ENCODE results near the gene ENDOU.

The ENDOU gene

GRCh38 chr12:47725091-47725772 is at the start of gene ENDOU:
Gene ENDOU, minus strand, starts transcription at chr12:47725490. Its CDS starts 77 bp downstream, at chr12:47725413.
- DNase-seq (ENCODE audit: low read depth in 3 of 3, low spot score in 1 of 3): no peak

- DNase-seq (ENCODE audit: low read depth in 3 of 3, low spot score in 1 of 3): no peak
Measured at GRCh38 chr12:47774663-47775062, 49.4 kb upstream of the ENDOU start.

GRCh38 chr12:47773858-47774580 is 48.7 kb upstream of the ENDOU start:
- no peak for DNase-seq (ENCODE audit: low read depth in 3 of 3, low spot score in 1 of 3)

GRCh38 chr12:47773062-47773857 is 48.0 kb upstream of the ENDOU start, which contains the start of gene SLC48A1:
Gene SLC48A1, plus strand, starts transcription at chr12:47773238. Its CDS starts 67 bp downstream, at chr12:47773305.
- DNase-seq (ENCODE audit: low read depth in 3 of 3, low spot score in 1 of 3): peak; percentile 13 to 61 (median 52)

GRCh38 chr12:47772738-47773061 is 47.4 kb upstream of the ENDOU start:
- DNase-seq (ENCODE audit: low read depth in 3 of 3, low spot score in 1 of 3): no peak

- DNase-seq (ENCODE audit: low read depth in 3 of 3, low spot score in 1 of 3): no peak
Measured at GRCh38 chr12:47772094-47772660, 46.9 kb upstream of the ENDOU start.

DNA sequence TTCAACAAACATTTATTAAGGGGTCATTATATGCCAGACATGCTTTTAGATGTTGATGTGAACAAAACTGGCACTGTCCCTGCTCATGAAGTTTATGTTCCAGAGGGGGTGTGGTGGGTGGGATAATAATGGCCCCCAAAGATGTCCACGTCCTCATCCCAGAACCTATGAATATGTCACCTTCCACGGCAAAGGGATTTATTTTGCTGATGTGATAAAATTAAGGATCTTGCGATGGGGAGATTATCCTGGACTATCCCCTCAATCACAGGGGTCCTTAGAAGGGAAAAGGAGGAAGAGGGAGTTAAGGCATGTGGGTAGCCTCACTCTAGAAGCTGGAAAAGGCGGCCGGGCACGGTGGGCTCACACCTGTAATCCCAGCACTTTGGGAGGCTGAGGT is 46.0 kb upstream of the ENDOU start:
- DNase-seq (ENCODE audit: low read depth in 3 of 3, low spot score in 1 of 3): no peak

- DNase-seq (ENCODE audit: low read depth in 3 of 3, low spot score in 1 of 3): no peak
Measured at GRCh38 chr12:47770086-47770726, 44.9 kb upstream of the ENDOU start.

- no peak for DNase-seq (ENCODE audit: low read depth in 3 of 3, low spot score in 1 of 3)
Measured at GRCh38 chr12:47769234-47770085, 44.2 kb upstream of the ENDOU start.

- no peak for DNase-seq (ENCODE audit: low read depth in 3 of 3, low spot score in 1 of 3)
Measured at GRCh38 chr12:47768323-47768811, 43.1 kb upstream of the ENDOU start.

DNA sequence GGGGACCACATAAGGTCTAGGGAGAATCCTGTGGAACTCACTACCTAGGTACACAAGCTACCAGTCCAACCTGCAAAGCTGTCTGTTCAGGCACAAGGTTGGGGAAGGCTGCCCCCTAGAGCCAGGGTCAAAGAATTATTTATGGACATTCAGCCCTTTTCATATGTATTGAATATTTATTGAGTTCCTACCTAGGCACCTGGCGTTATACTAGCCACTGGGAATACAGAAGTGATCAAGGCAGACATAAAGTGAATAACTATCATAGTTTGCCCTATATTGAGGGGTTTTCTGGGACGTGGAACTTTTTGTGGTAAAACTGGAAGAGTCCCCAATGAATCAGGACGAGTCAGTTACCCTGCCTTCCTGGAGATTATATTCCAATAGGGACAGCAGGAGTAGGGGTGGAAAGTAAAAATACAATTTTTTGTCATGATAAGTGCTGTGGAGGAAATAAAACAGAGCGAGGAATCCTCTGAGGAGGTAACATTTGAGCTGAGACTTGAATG is 42.0 kb upstream of the ENDOU start:
- DNase-seq (ENCODE audit: low read depth in 3 of 3, low spot score in 1 of 3): peak; percentile 42 to 55 (median 51)

GRCh38 chr12:47766502-47767215 is 41.4 kb upstream of the ENDOU start:
- no peak for DNase-seq (ENCODE audit: low read depth in 3 of 3, low spot score in 1 of 3)

DNA sequence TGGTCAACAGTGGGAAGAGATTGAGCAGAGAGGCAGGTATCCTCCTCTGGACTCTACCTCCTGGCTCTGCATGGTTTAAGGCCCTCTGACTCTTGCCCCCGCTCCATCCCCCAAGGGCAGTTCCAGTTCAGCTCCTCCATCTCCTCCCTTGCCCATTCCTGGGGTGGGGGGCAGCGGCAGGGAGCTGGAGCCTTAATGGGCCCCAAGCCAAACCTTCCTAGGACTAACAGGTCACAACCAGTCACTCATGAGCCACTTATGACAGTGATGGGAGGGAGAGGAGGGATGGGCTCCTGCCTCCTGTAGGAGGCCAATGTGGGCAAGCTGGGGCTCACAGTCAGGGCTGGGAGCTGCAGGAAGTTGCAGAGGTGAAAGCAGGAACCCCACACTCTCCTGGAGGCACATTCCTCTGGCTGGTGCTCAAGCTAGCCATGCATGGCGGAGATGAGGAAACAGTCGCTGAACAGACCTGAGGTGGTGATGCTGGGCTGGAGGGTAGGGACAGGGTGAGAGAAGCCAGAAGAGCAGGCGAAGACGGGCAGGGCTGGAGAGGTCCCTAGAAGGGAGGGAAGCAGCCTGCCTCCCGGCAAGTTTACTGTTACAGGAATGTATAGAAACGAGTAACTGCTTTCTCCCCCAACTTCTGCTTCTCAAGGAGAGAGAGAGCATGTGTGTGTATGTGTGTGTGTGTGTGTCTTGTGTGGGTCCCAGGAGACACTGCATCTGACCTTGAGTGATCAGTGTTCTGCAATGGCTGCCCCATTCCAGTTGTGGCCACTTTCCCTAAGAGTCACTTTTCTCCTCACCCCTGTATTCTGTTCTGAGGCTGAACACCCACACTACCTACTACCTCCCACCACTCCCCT is 38.4 kb upstream of the ENDOU start:
- DNase-seq (ENCODE audit: low read depth in 3 of 3, low spot score in 1 of 3): no peak

- no peak for DNase-seq (ENCODE audit: low read depth in 3 of 3, low spot score in 1 of 3)
Measured at GRCh38 chr12:47762850-47763465, 37.7 kb upstream of the ENDOU start.

DNA sequence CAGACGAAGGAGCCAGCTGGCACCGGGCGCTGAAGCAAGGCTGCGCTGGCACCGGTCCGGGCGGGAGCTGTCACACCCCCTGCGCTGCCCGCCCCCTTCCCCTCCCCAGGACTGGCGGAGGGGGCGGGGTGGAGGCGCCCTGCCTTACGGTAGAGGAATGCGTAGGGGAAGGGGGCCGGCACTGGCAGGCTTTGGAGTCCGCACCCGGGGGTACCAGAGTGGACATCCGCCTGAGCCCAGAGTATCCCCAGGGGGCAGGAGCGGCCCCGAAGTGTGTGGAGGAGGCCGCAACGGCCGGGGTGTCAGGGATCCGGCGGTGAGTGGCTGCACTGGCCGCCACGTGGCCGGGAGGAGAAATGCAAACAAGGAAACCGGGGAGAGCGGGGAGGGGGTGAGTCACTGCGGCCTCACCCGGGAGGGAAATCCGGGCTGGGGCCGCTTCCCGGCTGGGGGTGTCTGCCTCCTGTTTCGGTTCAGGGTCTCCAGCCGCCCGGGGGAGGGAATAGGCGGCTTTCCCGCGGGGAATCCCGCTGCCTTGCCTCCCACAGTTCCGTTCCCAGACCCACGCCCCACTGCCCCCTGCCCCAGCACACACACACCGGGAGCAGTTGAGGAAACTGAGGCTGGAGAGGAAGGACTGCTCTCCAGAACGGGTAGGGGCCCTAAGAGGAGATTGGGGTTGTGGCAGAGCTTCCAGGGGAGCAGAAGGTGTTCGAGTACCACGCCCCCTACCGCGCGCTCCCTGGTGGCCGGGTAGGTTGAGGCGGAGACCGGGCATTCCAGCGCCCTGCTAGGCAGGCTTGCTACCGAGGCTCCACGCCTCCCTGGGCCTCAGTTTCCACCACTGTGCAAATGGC is 33.8 kb upstream of the ENDOU start, which contains the start of gene RAPGEF3:
Gene RAPGEF3 (minus strand): TSS at position 47 of the 857 bp plus-strand sequence. CDS start 324 bp downstream, outside the sequence.
- peak; percentile 35 to 57 (median 42) for DNase-seq (ENCODE audit: low read depth in 3 of 3, low spot score in 1 of 3)

- no peak for DNase-seq (ENCODE audit: low read depth in 3 of 3, low spot score in 1 of 3)
Measured at GRCh38 chr12:47758584-47758833, 33.2 kb upstream of the ENDOU start.
